PC-3 (cell line): ENCODE measurements around the gene PSMC3IP.

Experiments used
- CTCF ChIP-seq: fragments of 300-600 bp; sonication (generic); conservative IDR thresholded peaks from 2 replicates; pipeline ENCODE4 v1.5.1; 2017; ENCODE audit warnings: antibody characterized with exemption, low read depth, mild to moderate bottlenecking, low read length
- EZH2 ChIP-seq: fragments of 300-600 bp; sonication (generic); IDR thresholded peaks from one replicate; pipeline ENCODE4 v1.6.1; 2017; ENCODE audit warnings: antibody characterized with exemption, mild to moderate bottlenecking, low read length; ENCODE audit not compliant: unreplicated experiment
- EZH2phosphoT487 ChIP-seq: fragments of 300-600 bp; sonication (generic); IDR thresholded peaks from 2 replicates; pipeline ENCODE4 v1.6.1; 2018; ENCODE audit warnings: mild to moderate bottlenecking, antibody characterized with exemption, low read length, borderline replicate concordance

- TF ChIP-seq CTCF (no peak), EZH2 (no peak), EZH2phosphoT487 (no peak)
Observed at GRCh38 chr17:42547001-42547461, 30.5 kb downstream of the PSMC3IP start.
